ENCODE measurements around the gene PASD1.

Gene PASD1

GRCh38 chrX:151702741-151703340, 139.4 kb downstream of the PASD1 start:
- no peak for FAIRE-seq

- no peak for FAIRE-seq
These were observed 140.0 kb downstream of the PASD1 start for GRCh38 chrX:151703487-151703886.

DNA sequence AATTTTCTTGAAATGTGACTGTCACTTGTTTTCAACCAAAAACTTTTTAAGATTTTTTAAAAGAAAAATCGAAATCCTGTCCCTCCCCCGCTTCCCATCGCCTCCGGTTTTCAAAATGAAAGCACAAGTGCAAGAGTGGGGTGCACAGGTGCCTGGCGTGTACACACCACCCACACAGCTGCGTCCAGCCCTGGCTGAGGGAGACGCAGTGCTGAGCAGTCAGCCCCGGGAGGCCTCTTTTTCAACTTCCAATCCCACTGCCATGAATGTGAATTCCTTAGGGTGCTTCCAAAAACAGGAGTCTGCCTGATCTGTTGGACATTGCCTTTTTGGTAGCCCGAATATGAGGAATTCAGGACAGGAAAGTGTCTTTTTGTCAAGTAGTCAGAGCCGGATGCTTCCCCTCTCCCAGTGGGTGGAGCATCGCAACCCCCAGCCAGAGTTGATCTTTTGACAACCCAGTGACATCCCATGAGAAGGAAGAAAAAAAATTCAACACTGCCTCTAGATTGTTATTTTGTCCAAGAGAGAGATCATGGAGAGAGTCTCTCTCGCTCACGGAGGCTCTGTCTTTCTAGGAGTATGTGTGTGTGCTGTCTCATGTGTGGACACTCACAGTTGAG, 140.7 kb downstream of the PASD1 start:
- FAIRE-seq = no peak

DNA sequence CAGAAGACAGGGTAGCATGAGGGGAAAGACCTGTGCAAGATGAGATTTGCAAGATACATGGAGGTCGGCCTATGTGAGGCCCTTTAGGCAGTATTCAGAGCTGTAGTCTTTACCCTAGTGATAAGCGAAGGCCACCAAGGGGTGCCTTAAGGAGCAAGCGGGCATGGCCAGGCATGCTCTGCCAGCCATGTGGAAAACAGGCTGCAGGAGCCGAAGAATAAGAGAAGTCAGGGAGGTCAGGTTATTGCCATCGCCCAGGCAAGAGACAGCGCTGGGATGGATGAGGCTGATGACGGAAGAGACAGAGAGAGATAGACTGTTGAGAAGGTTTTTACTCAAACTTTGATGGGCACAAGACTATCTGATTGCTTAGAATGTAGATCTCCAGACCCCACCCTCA, 145.3 kb downstream of the PASD1 start:
- FAIRE-seq = no peak

- no peak for FAIRE-seq
These were observed 147.0 kb downstream of the PASD1 start for GRCh38 chrX:151710457-151710856.

- FAIRE-seq = no peak
These were observed 147.7 kb downstream of the PASD1 start for GRCh38 chrX:151711154-151711553.

GRCh38 chrX:151711787-151712186, 148.3 kb downstream of the PASD1 start:
- no peak for FAIRE-seq

- FAIRE-seq = no peak
These were observed 148.8 kb downstream of the PASD1 start for GRCh38 chrX:151712253-151712652.

GRCh38 chrX:151713849-151714248, 150.4 kb downstream of the PASD1 start:
- FAIRE-seq = no peak

GRCh38 chrX:151714362-151714761, 150.9 kb downstream of the PASD1 start:
- FAIRE-seq = no peak

DNA sequence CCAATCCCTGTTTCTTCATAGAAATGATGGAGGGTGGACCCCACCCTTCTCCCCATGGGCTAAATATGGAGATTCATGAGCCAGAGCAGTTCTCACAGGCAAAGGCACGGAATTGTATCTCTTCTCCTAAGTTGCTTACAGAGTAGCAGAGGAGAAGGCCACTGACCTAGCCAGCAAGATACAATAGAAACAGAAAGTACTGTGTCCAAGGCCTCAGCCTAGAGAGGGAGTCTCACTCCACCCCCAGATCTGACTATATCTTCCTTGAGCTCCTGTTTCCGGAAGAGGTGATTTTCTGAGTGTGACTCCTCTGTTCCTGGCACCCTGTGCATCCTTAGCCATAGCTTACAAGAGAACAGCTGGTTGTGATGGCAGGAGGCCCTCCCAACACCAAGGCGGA, 152.3 kb downstream of the PASD1 start, which contains the start of gene FATE1:
Gene FATE1 (plus strand): TSS at position 284 of the 400 bp plus-strand sequence. CDS start 85 bp downstream, at position 369.
- FAIRE-seq = no peak

- no peak for FAIRE-seq
These were observed 158.9 kb downstream of the PASD1 start for GRCh38 chrX:151722241-151722846.

DNA sequence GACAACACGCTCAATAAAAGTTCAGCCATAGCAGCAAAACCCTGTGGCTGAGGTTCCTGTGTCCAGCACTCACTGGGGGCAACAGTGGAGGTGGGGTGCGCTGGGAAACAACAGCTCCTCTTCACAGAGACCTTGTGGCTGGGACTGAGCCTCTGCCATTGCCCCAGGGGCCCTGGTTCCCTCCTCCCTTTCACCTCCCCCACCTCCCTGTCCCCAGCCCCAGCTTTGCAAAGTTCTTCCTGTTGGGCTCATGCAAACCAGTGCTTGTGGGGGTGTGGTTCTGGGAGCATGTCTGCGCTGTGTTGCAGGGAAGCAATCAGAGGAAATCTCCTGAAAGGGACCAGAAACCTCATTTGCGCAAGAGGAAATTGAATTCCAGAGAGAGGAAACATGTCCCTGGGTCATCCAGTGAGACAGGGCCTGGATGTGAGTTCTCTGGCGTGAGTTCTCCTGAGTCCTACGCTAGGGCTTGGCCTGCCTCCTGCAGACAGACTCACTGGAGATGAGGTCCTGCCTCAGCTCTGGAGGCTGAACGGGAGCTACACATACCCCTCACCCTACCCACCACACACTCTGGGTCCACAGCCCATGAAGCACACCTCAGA, 159.8 kb downstream of the PASD1 start:
- no peak for FAIRE-seq

GRCh38 chrX:151724563-151725337, 161.3 kb downstream of the PASD1 start:
- no peak for FAIRE-seq

DNA sequence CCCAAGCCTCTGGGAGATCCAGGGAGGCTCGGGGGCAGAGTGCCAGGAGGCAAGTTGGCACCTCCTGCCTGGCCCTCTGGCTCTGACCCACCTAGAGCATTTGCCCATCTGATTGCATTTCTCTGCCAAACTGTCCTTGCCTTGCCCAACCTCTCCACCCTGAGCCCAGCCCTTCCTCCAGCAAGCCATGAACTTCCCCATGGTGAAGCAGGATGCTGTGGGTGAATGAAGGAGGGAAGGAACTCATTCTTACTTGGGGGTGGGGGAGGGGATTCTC, 161.8 kb downstream of the PASD1 start:
- FAIRE-seq = no peak

All from endometrium (tissue), 2 donors.